WERI-Rb-1 (cell line): ENCODE measurements around the gene SOX6.

Experiments
- DNase-seq: peaks from one replicate; pipeline ENCODE4 v3.0.0-alpha.2; 2020
- H3K27ac ChIP-seq: fragments of 250-450 bp; sonication (Bioruptor Pico); 2 replicates; pipeline ENCODE4 v1.5.1; 2020; ENCODE audit warnings: mild to moderate bottlenecking, moderate library complexity
- H3K27me3 ChIP-seq: fragments of 250-450 bp; sonication (Bioruptor Pico); 2 replicates; pipeline ENCODE4 v1.5.1; 2021; ENCODE audit warnings: mild to moderate bottlenecking, low read depth, moderate library complexity; ENCODE audit not compliant: insufficient read depth, severe bottlenecking
- H3K36me3 ChIP-seq: fragments of 250-450 bp; sonication (Bioruptor Pico); 2 replicates; pipeline ENCODE4 v1.5.1; 2020; ENCODE audit warnings: mild to moderate bottlenecking, moderate library complexity
- H3K4me3 ChIP-seq: 2 replicates; pipeline ENCODE4 v1.5.1; 2011; ENCODE audit warnings: low read depth, mild to moderate bottlenecking, control low read depth, low read length
- H3K9me3 ChIP-seq: fragments of 250-450 bp; sonication (Bioruptor Pico); 2 replicates; pipeline ENCODE4 v1.5.1; 2021; ENCODE audit warnings: mild to moderate bottlenecking, moderate library complexity; ENCODE audit not compliant: severe bottlenecking
- TF ChIP-seq, protein P1 (sequence below): IDR thresholded peaks from 2 replicates; pipeline ENCODE4 v1.5.1; 2011; ENCODE audit warnings: low read depth, mild to moderate bottlenecking, control low read depth, inconsistent platforms, low read length

Gene SOX6

DNA sequence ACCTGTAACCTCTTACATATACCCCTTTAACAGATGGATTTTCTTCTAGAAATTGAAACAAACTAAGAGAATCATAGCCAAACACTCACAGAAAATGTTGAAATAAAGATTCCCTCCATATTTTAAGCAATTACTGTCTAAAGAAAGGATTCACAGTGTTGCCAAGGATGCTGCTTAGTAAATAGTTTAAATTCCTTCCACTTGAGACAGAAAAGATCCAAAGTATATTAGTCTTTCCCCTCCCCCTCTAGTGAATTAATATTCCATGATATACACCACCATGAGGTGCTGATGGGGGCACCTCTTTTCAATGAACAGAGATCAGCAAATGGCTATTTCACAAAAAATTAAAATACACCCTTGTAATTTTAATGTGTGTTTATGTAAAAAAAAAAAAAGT lies 186.8 kb downstream of the SOX6 start:
- Histone ChIP-seq H3K4me3 (no peak overlapping the region), H3K27me3 (no peaks in the 10 kb centered on the region), H3K9me3 (no peaks in the 10 kb centered on the region), H3K27ac (no peak overlapping the region), H3K36me3 (no peaks in the 10 kb centered on the region)
- TF ChIP-seq, protein P1, sequence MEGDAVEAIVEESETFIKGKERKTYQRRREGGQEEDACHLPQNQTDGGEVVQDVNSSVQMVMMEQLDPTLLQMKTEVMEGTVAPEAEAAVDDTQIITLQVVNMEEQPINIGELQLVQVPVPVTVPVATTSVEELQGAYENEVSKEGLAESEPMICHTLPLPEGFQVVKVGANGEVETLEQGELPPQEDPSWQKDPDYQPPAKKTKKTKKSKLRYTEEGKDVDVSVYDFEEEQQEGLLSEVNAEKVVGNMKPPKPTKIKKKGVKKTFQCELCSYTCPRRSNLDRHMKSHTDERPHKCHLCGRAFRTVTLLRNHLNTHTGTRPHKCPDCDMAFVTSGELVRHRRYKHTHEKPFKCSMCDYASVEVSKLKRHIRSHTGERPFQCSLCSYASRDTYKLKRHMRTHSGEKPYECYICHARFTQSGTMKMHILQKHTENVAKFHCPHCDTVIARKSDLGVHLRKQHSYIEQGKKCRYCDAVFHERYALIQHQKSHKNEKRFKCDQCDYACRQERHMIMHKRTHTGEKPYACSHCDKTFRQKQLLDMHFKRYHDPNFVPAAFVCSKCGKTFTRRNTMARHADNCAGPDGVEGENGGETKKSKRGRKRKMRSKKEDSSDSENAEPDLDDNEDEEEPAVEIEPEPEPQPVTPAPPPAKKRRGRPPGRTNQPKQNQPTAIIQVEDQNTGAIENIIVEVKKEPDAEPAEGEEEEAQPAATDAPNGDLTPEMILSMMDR: no peak
- no peak for DNase-seq

- Histone ChIP-seq H3K9me3 (no peaks in the 10 kb centered on the region), H3K4me3 (no peak overlapping the region), H3K27ac (no peak overlapping the region), H3K27me3 (no peaks in the 10 kb centered on the region), H3K36me3 (no peaks in the 10 kb centered on the region)
- no peak for DNase-seq
- TF ChIP-seq, protein P1: no peak
Measured at GRCh38 chr11:16167706-16168487, 188.4 kb downstream of the SOX6 start.

- H3K9me3 ChIP-seq: no peaks in the 10 kb centered on the region
- TF ChIP-seq, protein P1: no peak
- DNase-seq: no peak
Measured at GRCh38 chr11:16166571-16166970, 189.8 kb downstream of the SOX6 start.

DNA sequence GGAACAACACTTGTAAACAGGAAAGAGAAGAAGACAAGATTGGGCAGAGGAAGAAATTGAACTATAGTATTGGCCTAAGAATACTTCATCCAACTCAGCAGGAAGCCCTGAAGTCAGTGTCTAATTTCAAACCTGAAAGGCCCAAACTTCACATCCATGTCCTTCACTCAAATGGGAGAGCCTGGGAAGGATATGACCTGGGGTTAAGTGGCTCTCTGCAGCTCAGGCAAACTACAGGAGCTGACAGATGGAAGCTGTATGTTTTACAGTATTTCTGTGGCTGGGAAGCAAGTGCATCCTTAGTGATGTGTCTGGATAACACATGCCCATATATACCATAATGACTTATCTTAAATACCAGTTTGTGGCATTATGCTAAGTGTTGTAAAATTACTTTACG lies 196.2 kb downstream of the SOX6 start:
- H3K27ac ChIP-seq: no peak overlapping the region
- H3K36me3 ChIP-seq: no peaks in the 10 kb centered on the region
- DNase-seq: no peak
- H3K27me3 ChIP-seq: no peaks in the 10 kb centered on the region
- H3K4me3 ChIP-seq: no peak overlapping the region
- no peaks in the 10 kb centered on the region for H3K9me3 ChIP-seq
- TF ChIP-seq, protein P1: no peak

More at GRCh38 chr11:16166571-16166970, 189.8 kb downstream of the SOX6 start:
- no peaks in the 10 kb centered on the region for H3K27me3 ChIP-seq
- H3K36me3 ChIP-seq: no peaks in the 10 kb centered on the region
- no peak overlapping the region for H3K27ac ChIP-seq
- no peak overlapping the region for H3K4me3 ChIP-seq

DNA sequence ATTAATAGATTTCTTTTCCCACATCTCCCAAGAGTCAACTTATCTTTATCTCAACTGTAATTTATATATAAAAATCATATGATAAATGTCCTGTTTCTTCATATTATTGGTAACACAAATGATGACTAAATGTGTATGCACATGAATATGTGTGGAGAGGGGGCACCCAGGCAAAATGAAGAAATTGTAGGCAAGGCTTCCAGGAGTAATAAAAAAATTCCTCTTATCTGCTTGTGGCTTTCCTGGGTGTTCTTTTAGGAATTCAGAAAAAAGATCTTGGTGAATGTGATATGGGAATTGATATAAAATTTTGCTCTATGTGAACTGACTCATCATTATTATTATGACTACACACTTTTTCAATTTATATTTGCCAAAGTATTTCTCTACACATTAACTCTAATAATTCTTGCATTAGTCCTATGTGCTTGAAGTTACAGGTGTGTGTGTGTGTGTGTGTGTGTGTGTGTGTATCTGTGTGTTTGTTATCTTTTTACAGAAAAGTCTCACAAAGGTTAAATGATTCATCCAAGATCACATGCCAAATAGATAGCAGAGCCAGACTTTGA lies 197.8 kb downstream of the SOX6 start:
- Histone ChIP-seq H3K27ac (no peak overlapping the region), H3K9me3 (no peaks in the 10 kb centered on the region)

More for the DNA sequence above, 197.8 kb downstream of the SOX6 start:
- H3K27me3 ChIP-seq: no peaks in the 10 kb centered on the region
- no peaks in the 10 kb centered on the region for H3K36me3 ChIP-seq
- TF ChIP-seq, protein P1: no peak
- DNase-seq: no peak
- no peak overlapping the region for H3K4me3 ChIP-seq
